Right renal pelvis (tissue), 4 donors: ENCODE data around the gene TEX2. TPM values are rescaled to one million over a fixed set of nuclear protein-coding genes. Genes with fewer than 3 reads are reported as not detected.
"Not testable (repeated sequence)": the region's sequence is repeated elsewhere in the genome, so short reads cannot be mapped to it uniquely, and the experiment has no call there.

Experiments
- DNase-seq, 4 donors: peaks; one replicate each; pipeline ENCODE4 v3.0.0-alpha.2; 2013; ENCODE audit warnings: low read depth in 4 of 4, low spot score in 3 of 4, missing footprints in 1 of 4
- polyA plus RNA-seq, 4 donors: library from polyadenylated mRNA; unstranded; fragments of 120-200 nt; gene quantifications; one replicate each; pipeline ENCODE4 v1.2.1, GENCODE V29; 2013; ENCODE audit not compliant: insufficient read length in 4 of 4

TEX2 gene
- polyA plus RNA-seq, 4 donors = 24.6 to 28.7 (median 27.2) TPM

DNA sequence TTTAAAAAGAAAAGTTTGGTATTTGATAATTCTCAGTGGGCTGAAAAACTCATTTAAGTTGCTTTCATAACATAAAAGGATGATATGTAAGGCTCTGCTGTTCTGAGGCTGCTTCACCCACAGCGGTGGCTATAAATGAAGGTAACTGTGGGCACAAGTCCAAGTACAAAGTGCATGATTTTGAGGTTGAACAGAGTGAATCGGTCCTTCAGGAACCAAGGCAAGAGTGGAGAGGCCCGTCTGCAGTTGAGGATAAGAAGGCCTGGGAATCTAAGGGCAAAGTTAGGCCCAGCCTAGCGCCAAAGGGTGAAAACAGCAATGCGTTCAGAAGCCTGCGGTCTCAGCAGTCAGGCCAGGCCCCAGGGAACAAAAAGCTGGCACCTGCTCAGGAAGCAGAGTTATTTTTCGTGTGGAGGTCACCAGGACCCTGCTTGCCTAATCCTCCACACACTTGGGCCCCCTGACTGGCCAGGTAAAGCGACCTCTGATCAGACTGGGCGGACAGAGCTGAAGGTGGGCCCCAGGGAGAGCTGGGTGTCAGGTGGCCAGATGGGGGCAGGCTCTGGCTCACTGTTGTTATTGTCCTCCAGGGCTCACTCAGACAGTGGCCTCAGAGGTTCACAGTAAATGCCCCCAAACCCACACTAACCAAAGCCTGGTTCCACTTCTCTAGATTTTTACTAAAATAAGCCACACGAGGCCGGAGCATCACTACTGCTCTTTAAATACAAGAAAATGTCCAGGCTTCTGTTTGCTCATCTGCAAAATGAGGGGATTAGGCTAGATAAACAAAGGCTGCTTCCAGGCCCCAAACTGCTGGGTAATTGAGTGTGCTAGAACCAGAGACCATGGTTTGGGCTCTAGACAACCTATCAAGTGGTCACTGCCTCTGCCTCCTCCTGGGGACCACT is 46.5 kb downstream of the TEX2 start:
- DNase-seq = no peak

GRCh38 chr17:64216000-64216337 is 47.1 kb downstream of the TEX2 start:
- DNase-seq = no peak

DNA sequence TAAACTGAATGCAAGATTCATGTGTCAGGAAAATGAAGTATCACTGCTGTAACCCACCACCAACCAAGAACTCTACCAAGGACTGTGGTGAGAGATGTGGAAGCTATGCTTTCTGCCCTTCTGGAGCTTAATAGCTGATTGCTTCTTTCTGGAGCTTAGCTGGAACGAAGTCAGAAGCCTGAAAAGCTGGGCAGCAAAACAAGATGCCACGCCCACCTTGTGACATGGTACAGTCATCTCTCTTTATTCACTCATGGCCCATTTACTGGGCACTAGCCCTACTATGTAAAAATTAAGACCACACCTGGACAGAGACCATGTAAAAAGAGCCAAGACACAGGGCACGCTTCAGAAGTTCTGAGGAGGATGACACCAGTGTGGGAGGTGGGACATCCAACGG is 48.1 kb downstream of the TEX2 start:
- no peak for DNase-seq

DNA sequence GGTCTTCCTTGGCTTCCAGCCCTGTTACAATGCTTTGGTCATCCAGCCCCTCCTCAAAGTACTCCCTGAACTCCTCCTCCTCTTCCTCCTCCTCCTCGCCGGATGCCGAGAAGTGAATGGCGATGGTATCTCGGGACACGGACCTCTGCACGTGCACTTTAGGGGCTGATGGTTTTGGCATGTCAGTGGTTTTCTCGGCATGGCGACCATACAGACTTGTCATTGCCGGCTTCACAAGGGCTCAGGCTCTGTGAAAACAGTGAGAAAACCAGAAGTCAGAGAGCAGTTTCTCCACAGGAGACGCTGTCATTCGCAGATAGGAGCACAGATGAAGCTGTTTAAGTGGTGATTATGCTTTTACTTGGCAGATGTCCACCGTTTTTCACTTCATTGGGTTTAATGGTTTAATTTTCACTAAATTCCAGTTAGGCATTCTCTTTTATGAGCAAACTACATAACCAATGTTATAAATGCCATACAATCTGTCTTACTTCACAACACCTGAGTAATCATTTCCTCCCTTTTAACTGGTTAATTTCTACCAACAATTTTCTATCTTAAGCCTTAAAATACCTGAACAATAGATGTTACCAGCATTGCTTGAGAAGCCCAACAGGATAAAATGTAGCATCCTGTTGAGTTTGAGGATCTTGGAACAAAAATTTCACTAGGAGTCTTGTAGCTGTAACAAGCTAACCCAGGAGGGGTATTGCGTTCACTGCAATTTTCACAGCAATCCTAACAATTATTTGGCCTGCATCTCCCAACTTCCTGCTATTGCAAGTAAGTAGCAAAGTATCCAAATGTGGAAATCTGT is 48.9 kb downstream of the TEX2 start:
- no peak for DNase-seq

DNA sequence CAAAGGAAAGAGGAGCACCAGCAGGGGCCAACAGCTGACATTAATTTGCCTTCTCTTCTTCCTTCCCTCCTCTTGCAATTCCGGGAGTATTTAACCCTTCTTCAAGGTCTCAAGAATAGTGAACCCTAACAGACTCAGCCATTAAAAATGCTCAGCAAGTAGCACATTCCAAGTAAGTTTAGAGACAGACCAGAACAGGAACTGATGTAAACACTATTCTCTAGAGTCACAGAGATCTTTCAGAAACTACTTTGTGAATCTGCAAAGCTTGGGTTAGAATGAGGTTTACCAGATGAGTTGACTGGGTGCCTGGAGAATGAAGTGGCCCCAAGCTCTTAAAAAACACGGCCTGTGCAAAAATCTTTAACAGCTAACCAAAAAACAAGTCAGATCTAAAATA is 50.9 kb downstream of the TEX2 start:
- no peak for DNase-seq

GRCh38 chr17:64209983-64210382 is 53.1 kb downstream of the TEX2 start:
- no peak for DNase-seq

DNA sequence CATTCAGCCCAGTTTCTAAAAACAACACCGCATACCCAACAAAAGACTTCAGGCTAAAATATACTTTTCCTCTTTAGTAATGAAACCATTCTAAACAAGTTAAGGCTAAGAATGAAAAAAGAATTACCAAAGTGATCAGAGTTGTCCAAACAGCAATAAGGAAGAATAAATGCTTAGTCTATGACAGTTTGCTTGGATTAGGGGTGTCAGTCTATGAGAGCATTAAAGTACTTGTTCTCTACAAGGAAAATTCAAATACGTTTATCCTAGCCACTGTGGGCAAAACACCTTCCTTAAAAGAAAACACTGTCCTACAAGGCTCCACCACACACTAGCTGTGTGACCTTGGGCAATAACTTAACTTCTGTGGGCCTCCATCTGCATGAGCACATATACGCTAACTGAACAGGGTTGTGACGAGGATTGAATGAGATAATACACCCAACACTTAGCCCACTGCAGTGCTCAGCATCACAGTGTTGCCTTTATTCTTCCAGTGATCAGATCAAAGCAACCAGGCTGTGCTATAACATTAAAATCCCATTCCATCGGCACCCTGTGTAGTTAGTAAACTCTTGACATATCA is 53.6 kb downstream of the TEX2 start:
- DNase-seq = no peak

DNA sequence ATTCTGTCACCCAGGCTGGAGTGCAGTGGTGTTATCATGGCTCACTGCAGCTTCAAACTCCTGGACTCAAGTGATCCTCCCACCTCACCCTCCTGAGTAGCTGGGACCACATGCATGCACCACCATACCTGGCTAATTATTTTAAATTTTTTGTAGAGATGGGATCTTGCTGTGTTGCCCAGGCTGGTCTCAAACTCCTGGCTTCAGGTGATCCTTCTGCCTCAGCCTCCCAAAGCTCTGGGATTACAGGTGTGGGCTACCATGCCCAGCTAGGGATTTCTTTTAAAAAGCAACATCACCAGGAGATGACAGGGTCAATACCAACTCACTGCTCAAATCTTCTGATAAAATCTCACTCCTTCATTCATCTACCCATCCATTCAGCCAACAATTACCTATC is 54.4 kb downstream of the TEX2 start:
- DNase-seq = not testable (repeated sequence)

DNA sequence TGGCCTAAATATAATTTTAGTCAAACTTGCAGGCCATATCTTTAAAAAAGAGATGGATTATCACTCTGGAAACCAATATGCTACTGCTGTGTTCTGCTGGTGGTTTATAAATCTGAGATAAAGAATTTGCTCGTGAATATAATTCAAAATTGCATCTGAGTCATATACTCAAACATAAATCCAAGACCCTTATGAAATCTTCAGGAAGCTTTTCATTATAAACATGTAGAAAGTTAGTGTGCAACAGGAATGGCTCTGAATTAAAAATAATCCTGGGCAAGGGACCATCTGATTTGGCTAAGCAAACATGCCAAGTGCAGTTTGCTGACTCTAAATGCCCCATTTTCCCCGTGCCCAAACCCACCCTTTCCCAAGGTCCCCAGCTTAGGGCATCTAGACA is 57.3 kb downstream of the TEX2 start:
- DNase-seq = no peak

DNA sequence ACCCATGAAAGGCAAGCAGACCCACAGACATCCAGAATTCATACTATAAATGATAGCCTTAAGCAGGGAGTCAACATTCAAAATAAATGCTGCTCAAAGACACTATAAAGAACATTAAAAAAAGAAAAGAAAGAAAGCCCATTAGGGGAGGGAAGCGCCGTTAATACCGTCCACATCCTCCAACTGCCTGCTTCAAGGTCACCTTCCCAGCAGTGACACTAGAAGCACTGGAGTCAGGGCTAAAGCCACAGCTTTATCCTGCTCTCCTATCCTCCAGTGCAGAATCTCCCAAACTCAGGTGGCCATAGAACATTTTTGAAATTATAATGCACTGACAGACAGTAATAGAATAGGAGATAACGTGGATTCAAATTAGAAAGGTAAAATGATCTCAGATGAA is 59.4 kb downstream of the TEX2 start:
- no peak for DNase-seq

DNA sequence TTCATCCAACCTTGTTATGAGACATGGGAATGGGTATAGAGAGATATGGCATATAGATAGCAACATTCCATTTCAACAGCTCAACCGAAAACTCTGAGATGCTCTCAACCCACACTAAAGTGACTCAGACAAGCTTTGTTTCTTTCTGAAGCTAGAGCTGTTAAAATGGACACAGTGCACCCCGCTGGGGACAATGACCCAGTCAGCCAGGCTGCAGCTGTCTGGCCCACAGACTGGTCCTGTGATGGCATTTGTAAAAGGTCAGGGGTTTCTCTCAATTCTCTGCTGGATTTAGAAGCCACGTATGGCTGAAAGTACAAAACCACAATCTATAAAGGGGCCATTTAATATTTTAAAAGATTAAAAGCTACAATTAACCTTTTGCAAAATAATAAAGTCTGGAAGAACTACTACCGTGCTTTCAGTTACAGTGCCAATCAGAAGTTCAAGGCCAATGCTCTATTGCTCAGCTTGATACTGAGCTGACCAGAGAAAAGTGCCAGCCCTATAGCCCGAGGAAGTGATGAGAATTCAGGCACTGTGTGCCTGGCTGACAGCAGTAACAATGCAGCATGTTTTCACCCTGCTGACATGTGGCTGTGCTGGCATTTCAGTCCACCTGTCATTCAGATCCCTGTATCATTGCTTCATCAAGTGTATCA is 60.2 kb downstream of the TEX2 start:
- DNase-seq = no peak

- no peak for DNase-seq
These were observed 62.7 kb downstream of the TEX2 start for GRCh38 chr17:64200080-64201032.

DNA sequence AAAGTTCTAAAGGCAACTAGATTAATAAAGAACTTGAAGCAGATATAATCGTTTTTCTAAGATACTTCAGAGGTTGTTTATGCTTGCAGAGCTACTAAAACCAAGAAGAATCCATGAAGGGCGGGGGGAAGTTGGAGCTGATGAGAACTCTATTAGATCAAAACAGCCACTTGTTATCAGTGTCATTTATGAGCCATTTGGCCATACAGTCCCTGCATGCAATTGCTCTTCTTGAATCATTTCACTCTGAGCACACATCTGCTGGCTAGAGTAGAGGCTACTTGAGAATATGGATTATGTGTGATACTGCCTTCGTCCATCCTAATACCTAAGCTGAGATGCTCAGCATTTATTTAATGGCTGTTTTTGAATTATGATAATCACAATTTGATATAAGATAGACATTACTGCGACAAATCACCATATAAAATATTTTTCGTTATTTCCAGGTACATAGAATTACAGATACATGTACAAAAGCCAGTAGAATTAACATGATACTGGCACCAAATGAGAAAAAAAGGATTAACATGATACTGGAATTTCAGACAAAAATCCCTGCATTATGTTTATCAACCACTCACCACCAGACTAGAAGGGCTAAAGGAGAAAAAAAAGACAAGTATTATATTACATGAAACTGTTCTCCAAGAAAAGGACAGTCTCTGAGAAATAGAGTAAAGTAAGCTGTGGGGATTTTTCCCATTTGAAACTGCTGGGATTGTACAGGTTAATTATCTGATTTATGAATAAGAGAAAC is 64.5 kb downstream of the TEX2 start:
- no peak for DNase-seq

DNA sequence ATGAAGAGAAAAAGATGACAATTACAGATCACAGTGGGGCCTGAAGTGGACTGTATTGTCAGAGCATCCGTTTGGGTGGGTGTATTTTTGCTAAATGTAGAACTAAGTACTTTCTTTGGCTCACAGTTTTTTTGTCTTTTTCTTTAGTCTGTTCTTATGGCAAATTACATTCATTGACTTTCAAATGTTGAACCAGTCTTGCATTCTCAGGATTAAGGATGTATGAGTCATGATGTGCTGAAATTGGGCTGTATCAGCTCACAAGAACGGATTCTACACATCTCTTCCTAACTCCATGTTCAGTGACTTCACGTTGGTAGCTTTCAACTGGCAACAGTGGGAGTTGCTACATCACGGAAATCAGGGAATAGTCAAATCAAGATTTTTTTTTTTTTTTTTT is 66.5 kb downstream of the TEX2 start:
- DNase-seq = no peak

- no peak for DNase-seq
These were observed 69.5 kb downstream of the TEX2 start for GRCh38 chr17:64193561-64193960.

GRCh38 chr17:64192589-64192988 is 70.5 kb downstream of the TEX2 start:
- no peak for DNase-seq

- no peak for DNase-seq
These were observed 72.6 kb downstream of the TEX2 start for GRCh38 chr17:64190472-64190871.

DNA sequence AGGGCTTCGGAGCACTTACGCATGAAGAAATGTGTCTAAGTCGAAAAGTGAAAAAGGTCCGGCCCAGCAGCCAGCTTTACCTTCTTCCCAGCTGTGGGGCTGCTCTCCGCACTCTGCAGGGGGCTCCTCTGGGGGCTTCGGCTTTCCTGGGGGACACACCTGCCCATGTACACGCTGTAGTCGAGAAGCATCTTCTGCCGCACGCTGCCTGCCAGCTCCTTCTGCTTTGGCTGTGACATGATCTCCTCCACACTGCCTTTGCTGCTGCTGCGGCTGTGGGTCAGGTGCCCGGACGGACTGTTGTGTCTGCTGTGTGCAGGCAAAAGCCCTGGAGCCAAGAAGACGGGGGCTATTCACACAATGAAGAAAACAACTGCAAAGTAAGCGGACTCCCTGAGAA is 75.0 kb downstream of the TEX2 start:
- DNase-seq = no peak
